Neural cell (in vitro differentiated cells): ENCODE results near the gene ENDOU. TPM values are rescaled to one million over a fixed set of nuclear protein-coding genes. Genes with fewer than 3 reads are reported as not detected.

Experiments used
- H2AFZ ChIP-seq: fragments of 200-600, 300-800 bp; sonication (generic), shearing (Covaris generic); 2 replicates; pipeline ENCODE4 v1.6.0; 2014; ENCODE audit warnings: low read depth, mild to moderate bottlenecking, antibody characterized with exemption, low read length, moderate library complexity
- H3F3A ChIP-seq: fragments of 200-600 bp; shearing (Covaris generic); 2 replicates; pipeline ENCODE4 v1.6.1; 2016; ENCODE audit warnings: mild to moderate bottlenecking, moderate library complexity, mixed read lengths, antibody characterized with exemption, low read length; ENCODE audit not compliant: insufficient read depth, poor library complexity, severe bottlenecking
- H3K27ac ChIP-seq: fragments of 200-600, 300-800 bp; sonication (generic), shearing (Covaris generic); 2 replicates; pipeline ENCODE4 v1.5.1; 2014; ENCODE audit warnings: mild to moderate bottlenecking, low read length, moderate library complexity
- H3K27me3 ChIP-seq: fragments of 300-800, 200-600 bp; sonication (generic), shearing (Covaris generic); 2 replicates; pipeline ENCODE4 v1.6.0; 2014; ENCODE audit warnings: mild to moderate bottlenecking, low read depth, low read length, moderate library complexity; ENCODE audit not compliant: insufficient read depth
- H3K36me3 ChIP-seq: fragments of 300-800, 200-600 bp; sonication (generic), shearing (Covaris generic); 2 replicates; pipeline ENCODE4 v1.5.1; 2014; ENCODE audit warnings: mild to moderate bottlenecking, antibody characterized with exemption, low read length, moderate library complexity; ENCODE audit not compliant: insufficient read depth
- H3K4me2 ChIP-seq: fragments of 300-800, 200-600 bp; sonication (generic), shearing (Covaris generic); 2 replicates; pipeline ENCODE4 v1.6.0; 2014; ENCODE audit warnings: mild to moderate bottlenecking, low read length
- H3K4me3 ChIP-seq: fragments of 300-800, 200-600 bp; sonication (generic), shearing (Covaris generic); 2 replicates; pipeline ENCODE4 v1.5.1; 2014; ENCODE audit warnings: mild to moderate bottlenecking, low read length, moderate library complexity
- H3K79me2 ChIP-seq: fragments of 200-600 bp; shearing (Covaris generic); replicated peaks from 2 replicates; pipeline ENCODE4 v1.6.0; 2014; ENCODE audit warnings: mild to moderate bottlenecking, low read length, moderate library complexity; ENCODE audit not compliant: insufficient read depth
- H3K9ac ChIP-seq: fragments of 300-800, 200-600 bp; sonication (generic), shearing (Covaris generic); 2 replicates; pipeline ENCODE4 v1.6.1; 2016; ENCODE audit warnings: mild to moderate bottlenecking, low read length, mixed read lengths
- H3K9me2 ChIP-seq: fragments of 200-600 bp; shearing (Covaris generic); 2 replicates; pipeline ENCODE4 v1.6.1; 2016; ENCODE audit warnings: mild to moderate bottlenecking, low read length, mixed read lengths; ENCODE audit not compliant: insufficient read depth
- H3K9me3 ChIP-seq: fragments of 200-600, 300-800 bp; sonication (generic), shearing (Covaris generic); 2 replicates; pipeline ENCODE4 v1.6.1; 2016; ENCODE audit warnings: mild to moderate bottlenecking, mixed run types, low read length, moderate library complexity, mixed read lengths
- H4K20me1 ChIP-seq: fragments of 200-600 bp; shearing (Covaris generic); 2 replicates; pipeline ENCODE4 v1.6.1; 2016; ENCODE audit warnings: mild to moderate bottlenecking, mixed run types; ENCODE audit not compliant: insufficient read depth
- EP300 ChIP-seq: fragments of 450-650 bp; conservative IDR thresholded peaks from 2 replicates; pipeline ENCODE4 v1.6.1; 2014; ENCODE audit warnings: antibody characterized with exemption, mild to moderate bottlenecking, moderate library complexity; ENCODE audit not compliant: poor library complexity, severe bottlenecking
- EZH2 ChIP-seq: fragments of 200-600, 300-800 bp; shearing (Covaris generic), sonication (generic); IDR thresholded peaks from 2 replicates; pipeline ENCODE4 v1.6.1; 2014; ENCODE audit warnings: antibody characterized with exemption, low read length, borderline replicate concordance, mild to moderate bottlenecking; ENCODE audit not compliant: insufficient read depth, poor library complexity, severe bottlenecking
- MXI1 ChIP-seq: fragments of 450-650 bp; conservative IDR thresholded peaks from 2 replicates; pipeline ENCODE4 v1.6.1; 2014; ENCODE audit warnings: antibody characterized with exemption, mild to moderate bottlenecking; ENCODE audit not compliant: poor library complexity, severe bottlenecking
- POLR2AphosphoS5 ChIP-seq: IDR thresholded peaks from 2 replicates; pipeline ENCODE4 v1.6.1; 2012
- RAD21 ChIP-seq: fragments of 450-650 bp; conservative IDR thresholded peaks from 2 replicates; pipeline ENCODE4 v1.6.1; 2014; ENCODE audit warnings: antibody characterized with exemption, mild to moderate bottlenecking, moderate library complexity
- SMC3 ChIP-seq: fragments of 450-650 bp; conservative IDR thresholded peaks from 2 replicates; pipeline ENCODE4 v1.6.1; 2014; ENCODE audit warnings: antibody characterized with exemption, mild to moderate bottlenecking, moderate library complexity; ENCODE audit not compliant: poor library complexity
- TAF1 ChIP-seq: IDR thresholded peaks from 2 replicates; pipeline ENCODE4 v1.6.1; 2012; ENCODE audit warnings: low read depth
- polyA plus RNA-seq: library from polyadenylated mRNA; depleted of rRNA; stranded (reverse); fragments of >200 nt; gene quantifications from 2 replicates; pipeline ENCODE4 v1.2.3, GENCODE V29; 2014
- TF ChIP-seq, protein P1 (sequence below): IDR thresholded peaks from 2 replicates; pipeline ENCODE4 v1.6.1; 2012; ENCODE audit warnings: borderline replicate concordance
- TF ChIP-seq, protein P2 (sequence below): fragments of 450-650 bp; IDR thresholded peaks from 2 replicates; pipeline ENCODE4 v1.5.1; 2014; ENCODE audit warnings: antibody characterized with exemption, mild to moderate bottlenecking, moderate library complexity; ENCODE audit not compliant: poor library complexity, severe bottlenecking

Gene ENDOU
- polyA plus RNA-seq, 1 donor from 2014 or later: not detected

DNA sequence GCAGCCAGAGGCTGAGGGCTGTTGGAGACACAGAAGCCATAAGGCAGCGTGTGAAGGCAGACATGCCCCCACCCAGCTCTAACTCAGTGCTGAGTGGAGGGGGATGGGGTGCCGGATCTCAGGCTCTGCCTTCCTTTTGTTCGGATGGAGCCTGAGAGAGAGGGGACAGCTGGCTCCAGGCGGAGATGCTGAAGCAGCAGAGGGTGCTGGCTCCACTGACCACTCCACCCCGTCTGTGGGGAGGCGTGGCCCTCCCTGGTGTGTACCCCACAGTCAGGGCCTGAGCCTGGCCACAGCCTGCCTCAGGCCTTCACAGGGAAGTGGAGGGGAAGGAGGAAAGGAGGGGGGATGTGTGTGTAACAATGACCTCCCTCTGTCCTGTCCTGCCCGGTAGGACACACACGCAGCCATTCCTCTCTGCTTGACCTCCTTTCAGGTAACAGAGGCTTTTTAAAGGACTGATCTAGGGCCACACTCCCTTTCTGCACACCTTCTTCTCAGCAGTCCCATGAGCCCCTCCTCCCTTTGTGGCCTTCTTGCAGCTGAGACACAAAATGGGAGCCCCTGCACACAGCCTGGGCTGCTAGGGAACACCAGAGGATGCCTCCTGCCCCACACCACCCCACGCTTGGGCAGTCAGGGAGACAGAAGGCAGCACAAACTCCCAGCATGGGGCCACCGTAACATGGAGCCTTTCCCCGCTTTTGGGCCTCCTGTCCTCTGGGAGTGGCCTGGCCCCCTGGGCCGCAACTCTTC, 9.6 kb upstream of the ENDOU start:
- TF ChIP-seq, protein P1, sequence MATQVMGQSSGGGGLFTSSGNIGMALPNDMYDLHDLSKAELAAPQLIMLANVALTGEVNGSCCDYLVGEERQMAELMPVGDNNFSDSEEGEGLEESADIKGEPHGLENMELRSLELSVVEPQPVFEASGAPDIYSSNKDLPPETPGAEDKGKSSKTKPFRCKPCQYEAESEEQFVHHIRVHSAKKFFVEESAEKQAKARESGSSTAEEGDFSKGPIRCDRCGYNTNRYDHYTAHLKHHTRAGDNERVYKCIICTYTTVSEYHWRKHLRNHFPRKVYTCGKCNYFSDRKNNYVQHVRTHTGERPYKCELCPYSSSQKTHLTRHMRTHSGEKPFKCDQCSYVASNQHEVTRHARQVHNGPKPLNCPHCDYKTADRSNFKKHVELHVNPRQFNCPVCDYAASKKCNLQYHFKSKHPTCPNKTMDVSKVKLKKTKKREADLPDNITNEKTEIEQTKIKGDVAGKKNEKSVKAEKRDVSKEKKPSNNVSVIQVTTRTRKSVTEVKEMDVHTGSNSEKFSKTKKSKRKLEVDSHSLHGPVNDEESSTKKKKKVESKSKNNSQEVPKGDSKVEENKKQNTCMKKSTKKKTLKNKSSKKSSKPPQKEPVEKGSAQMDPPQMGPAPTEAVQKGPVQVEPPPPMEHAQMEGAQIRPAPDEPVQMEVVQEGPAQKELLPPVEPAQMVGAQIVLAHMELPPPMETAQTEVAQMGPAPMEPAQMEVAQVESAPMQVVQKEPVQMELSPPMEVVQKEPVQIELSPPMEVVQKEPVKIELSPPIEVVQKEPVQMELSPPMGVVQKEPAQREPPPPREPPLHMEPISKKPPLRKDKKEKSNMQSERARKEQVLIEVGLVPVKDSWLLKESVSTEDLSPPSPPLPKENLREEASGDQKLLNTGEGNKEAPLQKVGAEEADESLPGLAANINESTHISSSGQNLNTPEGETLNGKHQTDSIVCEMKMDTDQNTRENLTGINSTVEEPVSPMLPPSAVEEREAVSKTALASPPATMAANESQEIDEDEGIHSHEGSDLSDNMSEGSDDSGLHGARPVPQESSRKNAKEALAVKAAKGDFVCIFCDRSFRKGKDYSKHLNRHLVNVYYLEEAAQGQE: no peak
- TF ChIP-seq POLR2AphosphoS5 (no peak), SMC3 (no peak), RAD21 (no peak), MXI1 (no peak), EP300 (no peak), TAF1 (no peak), EZH2 (no peak)
- TF ChIP-seq, protein P2, sequence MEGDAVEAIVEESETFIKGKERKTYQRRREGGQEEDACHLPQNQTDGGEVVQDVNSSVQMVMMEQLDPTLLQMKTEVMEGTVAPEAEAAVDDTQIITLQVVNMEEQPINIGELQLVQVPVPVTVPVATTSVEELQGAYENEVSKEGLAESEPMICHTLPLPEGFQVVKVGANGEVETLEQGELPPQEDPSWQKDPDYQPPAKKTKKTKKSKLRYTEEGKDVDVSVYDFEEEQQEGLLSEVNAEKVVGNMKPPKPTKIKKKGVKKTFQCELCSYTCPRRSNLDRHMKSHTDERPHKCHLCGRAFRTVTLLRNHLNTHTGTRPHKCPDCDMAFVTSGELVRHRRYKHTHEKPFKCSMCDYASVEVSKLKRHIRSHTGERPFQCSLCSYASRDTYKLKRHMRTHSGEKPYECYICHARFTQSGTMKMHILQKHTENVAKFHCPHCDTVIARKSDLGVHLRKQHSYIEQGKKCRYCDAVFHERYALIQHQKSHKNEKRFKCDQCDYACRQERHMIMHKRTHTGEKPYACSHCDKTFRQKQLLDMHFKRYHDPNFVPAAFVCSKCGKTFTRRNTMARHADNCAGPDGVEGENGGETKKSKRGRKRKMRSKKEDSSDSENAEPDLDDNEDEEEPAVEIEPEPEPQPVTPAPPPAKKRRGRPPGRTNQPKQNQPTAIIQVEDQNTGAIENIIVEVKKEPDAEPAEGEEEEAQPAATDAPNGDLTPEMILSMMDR: no peak
- Histone ChIP-seq H2AFZ (peak overlapping the region; percentile 27), H3K36me3 (no peaks in the 10 kb centered on the region), H3K27me3 (no peaks in the 10 kb centered on the region), H3F3A (no peaks in the 10 kb centered on the region), H3K4me2 (no peak overlapping the region), H3K9me2 (no peaks in the 10 kb centered on the region), H3K27ac (no peak overlapping the region), H3K4me3 (no peak overlapping the region), H3K79me2 (no peaks in the 10 kb centered on the region), H4K20me1 (no peaks in the 10 kb centered on the region), H3K9me3 (no peaks in the 10 kb centered on the region), H3K9ac (peak overlapping the region; percentile 52)

DNA sequence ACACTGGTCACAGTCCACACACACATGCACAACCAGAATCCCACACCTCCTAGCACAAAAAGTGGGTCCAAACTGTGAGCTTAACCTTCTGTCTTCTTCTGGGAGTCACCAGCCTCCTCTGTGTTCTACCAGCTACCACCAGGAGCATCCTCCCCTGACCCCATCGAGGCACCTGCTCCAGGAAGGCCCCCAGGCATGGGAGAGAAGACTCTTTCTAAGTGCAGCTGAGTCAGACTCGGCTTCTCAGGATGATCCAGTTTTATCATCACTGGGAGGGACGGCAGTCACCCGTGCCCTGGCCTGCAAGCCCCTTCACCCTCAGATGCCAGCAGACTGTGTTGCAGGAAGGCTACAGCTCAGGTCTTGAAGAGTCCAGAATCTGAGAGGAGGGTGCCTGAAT, 7.9 kb upstream of the ENDOU start:
- Histone ChIP-seq H4K20me1 (no peaks in the 10 kb centered on the region), H3K9ac (no peak overlapping the region), H2AFZ (no peak overlapping the region), H3K27me3 (no peaks in the 10 kb centered on the region), H3F3A (no peaks in the 10 kb centered on the region), H3K9me2 (no peaks in the 10 kb centered on the region), H3K36me3 (no peaks in the 10 kb centered on the region), H3K79me2 (no peaks in the 10 kb centered on the region), H3K9me3 (no peaks in the 10 kb centered on the region), H3K4me2 (no peak overlapping the region), H3K27ac (no peak overlapping the region), H3K4me3 (no peak overlapping the region)
- no peak for TF ChIP-seq RAD21
